ENCODE measurements around the gene RSAD2.
A peak's percentile ranks its signal among the peaks of the same experiment; 100 is the strongest.
"Not testable (repeated sequence)": the region's sequence is repeated elsewhere in the genome, so short reads cannot be mapped to it uniquely, and the experiment has no call there.

RSAD2 gene

GRCh38 chr2:6864923-6865345 lies 12.6 kb upstream of the RSAD2 start:
- DNase-seq (ENCODE audit: low read depth in 3 of 3): no peak

DNA sequence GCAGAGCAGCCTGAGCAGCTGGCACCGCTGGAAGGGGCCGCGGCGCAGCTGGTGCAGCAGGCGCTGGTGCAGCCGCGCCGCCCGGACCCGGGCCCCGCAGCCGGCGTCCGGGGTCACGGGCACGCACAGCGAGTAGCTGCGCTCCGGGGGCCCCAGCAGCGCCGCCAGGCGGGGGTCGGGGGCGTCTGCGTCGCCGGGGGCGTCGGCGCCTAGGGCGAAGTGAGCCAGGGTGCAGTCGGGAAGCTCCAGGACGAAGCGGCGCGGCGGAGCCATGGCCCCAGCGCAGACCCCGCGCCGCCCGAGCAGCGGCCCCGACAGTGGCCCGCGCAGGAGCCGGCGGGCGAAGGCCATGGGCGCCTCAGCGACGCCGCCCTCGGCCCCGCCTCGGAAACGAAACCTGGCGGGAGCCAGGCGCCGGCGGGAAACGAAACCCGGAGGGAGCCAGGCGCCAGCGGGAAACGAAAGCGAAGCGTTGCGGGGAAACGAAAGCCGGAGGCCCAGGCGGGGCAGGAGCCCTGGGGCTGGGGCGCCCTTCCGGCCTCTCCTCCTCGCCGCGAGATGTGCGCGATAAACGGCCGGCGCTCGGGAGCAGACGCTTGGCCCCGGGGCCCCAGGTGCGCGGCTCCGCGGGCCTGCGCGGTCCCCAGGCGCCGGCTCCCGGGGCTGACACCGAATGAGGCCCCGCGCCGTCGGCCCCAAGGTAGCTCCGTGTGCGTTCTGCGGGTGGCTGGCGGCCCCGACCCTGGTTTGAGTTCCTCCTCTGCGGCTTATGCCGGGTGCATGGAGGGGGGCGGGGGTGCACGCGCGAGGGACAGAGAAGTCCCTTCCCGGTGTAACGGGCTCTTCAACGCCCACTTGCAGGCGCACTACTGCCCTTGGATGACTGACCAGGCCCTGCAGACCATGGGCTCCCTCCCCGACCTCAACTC lies 12.0 kb upstream of the RSAD2 start, which contains the start of gene CMPK2:
Gene CMPK2 (minus strand): TSS at position 562 of the 929 bp plus-strand sequence. CDS start 211 bp downstream, at position 351.
- peak; percentile 46 to 76 (median 59) for DNase-seq (ENCODE audit: low read depth in 3 of 3)

DNA sequence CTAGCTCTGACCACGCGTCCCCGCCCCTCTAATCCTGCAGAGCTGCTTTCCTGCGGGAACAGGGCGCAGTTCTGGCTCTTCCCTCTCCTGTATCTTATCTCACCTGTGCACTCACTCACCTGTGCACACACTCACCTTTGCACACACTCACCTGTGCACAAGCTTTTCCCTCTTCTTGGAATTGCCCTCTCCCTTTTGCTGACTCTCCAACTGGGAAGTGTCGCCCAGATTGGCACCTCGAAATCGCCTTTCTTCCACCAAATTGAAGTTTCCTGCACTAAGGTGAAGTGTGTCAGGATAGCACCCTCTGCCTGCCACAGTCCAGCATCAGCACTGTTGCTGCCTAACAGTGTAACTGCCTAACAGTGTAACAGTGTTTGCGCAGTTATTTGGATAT lies 11.3 kb upstream of the RSAD2 start:
- peak in 1 of 3 experiments; percentile 23 for DNase-seq (ENCODE audit: low read depth in 3 of 3)

GRCh38 chr2:6866982-6867381 lies 10.6 kb upstream of the RSAD2 start:
- DNase-seq (ENCODE audit: low read depth in 3 of 3): no peak

DNA sequence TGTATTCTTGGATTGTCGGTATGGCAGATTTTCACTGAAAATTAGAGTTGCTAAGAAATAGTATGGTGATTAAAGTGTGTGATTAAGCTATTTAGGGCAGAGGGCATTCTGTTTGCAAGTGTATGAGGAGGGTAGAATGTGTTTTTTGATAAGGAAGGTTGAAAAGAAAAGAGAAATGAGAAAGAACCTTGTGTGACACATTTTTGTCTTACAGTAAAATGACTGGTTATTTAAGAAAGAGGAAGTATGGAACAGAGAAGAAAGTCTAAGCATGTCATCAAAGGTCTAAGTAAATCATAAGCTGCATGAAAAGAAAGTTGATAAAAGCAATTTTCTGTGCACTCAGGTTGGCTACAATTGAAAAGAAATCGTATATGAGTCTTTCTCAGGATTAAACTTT lies 5.2 kb upstream of the RSAD2 start:
- DNase-seq (ENCODE audit: low read depth in 3 of 3): no peak

- no peak for DNase-seq (ENCODE audit: low read depth in 3 of 3)
Observed at GRCh38 chr2:6874032-6874431, 3.5 kb upstream of the RSAD2 start.

DNA sequence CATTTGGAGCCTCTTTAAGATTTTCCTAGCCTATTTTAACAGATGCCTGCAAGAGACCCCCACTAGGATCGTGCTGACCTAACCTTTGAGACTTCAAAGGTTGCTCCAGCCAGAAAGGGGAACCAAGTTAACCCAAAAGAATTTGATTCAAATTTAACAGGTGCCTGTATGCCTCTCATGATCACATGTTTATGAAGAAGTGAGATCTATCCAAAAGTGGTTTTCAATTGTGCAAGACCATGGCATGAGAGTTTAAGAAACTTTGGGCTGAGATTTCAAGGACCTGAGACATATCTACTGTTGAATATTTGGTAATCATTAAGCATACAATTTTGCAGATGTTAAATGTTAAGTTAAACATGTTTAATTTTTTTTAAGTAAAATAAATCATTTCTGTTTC lies 1.3 kb upstream of the RSAD2 start:
- DNase-seq (ENCODE audit: low read depth in 3 of 3): no peak

- DNase-seq (ENCODE audit: low read depth in 3 of 3): no peak
Observed at GRCh38 chr2:6878549-6878948, 972 bp downstream of the RSAD2 start.

DNA sequence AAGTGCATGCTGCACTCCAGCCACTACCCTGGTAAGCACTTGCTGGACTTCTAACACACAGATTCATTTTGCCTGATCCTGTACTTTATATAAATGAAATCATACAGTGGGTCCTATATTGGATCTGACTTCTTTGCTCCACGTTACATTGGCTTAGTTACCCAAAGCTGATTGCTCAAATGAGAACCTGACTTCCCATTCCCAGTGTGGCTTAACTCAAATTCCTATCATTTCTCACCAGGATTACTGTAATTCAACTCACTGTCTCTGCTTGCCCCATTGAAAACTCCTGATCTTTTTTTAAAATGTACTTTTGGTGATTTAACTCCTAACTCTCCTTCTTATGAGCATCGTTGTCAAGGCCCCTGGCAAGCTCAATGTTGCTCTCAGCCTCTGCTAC lies 1.4 kb downstream of the RSAD2 start:
- DNase-seq (ENCODE audit: low read depth in 3 of 3): no peak

DNA sequence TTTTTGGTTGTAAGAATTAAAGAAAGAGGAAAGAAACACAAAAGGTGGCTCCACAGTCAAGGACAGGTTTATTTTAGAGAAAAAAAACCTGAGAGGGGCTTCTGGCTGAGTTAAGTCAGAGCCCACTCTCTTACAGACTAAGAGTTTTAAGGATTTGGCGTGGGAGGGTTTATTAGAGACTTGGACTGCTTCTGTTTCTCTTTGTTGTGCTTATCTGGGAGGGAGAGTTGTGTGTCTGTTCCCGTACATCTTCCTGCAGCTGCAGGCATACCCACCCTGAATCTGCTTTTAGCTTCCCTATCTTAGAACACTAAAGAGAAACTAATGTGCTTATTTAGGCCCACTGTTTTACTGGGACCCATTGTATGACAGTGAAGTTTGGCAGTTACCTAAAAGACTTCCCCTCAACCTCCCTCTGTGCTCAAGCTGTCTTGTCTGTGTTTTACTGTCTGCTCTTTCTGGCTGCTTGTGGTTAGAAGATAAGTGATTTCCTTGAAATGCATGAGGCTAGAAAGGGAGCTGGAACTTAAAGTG lies 2.7 kb downstream of the RSAD2 start:
- DNase-seq (ENCODE audit: low read depth in 3 of 3): no peak

DNA sequence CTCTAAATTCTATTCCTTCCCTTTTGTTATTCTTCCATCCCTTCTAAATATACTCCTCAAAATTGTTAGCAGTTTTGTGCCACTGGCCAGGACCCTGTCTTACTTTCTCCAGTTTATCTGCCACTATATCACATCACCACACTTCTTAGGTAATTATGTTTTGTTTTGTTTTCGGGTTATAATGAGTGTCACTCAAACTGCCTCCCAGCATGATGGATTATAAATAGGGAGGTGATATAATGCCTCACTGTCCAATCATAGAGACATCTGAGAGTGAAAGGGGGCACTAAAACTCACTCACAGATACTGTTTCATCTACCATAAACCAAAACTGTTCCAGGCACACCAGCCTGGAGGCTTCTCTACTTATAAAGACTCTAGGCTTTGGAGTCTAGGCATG lies 3.5 kb downstream of the RSAD2 start:
- DNase-seq (ENCODE audit: low read depth in 3 of 3): no peak

GRCh38 chr2:6881516-6881915 lies 3.9 kb downstream of the RSAD2 start:
- DNase-seq (ENCODE audit: low read depth in 3 of 3): no peak

- no peak for DNase-seq (ENCODE audit: low read depth in 3 of 3)
Observed at GRCh38 chr2:6883448-6884122, 6.0 kb downstream of the RSAD2 start.

- DNase-seq (ENCODE audit: low read depth in 3 of 3): no peak
Observed at GRCh38 chr2:6885551-6885950, 8.0 kb downstream of the RSAD2 start.

- DNase-seq (ENCODE audit: low read depth in 3 of 3): no peak
Observed at GRCh38 chr2:6885968-6886367, 8.4 kb downstream of the RSAD2 start.

DNA sequence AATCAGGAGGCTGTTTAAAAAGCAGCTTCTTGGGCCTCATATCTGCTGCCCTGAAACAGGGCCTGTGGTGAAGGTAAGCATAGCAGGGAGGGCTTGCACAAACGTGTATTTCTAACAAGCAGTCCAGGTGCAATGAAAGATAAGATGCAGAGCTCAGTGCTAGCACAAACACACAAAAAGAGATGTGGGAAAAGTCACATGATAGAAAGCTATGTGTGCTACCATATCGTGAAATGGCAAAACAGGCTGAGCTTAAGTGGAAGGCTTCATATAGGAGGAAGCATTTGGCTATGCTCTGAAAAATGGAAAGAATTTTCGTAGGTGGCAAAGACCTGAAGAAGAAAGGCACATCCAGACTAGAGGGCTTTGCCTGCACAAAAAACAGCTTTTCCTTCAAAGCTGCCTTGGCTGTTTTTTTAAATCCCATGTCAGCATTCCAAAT lies 10.2 kb downstream of the RSAD2 start:
- DNase-seq (ENCODE audit: low read depth in 3 of 3): no peak

GRCh38 chr2:6888724-6889123 lies 11.1 kb downstream of the RSAD2 start:
- DNase-seq (ENCODE audit: low read depth in 3 of 3): no peak

DNA sequence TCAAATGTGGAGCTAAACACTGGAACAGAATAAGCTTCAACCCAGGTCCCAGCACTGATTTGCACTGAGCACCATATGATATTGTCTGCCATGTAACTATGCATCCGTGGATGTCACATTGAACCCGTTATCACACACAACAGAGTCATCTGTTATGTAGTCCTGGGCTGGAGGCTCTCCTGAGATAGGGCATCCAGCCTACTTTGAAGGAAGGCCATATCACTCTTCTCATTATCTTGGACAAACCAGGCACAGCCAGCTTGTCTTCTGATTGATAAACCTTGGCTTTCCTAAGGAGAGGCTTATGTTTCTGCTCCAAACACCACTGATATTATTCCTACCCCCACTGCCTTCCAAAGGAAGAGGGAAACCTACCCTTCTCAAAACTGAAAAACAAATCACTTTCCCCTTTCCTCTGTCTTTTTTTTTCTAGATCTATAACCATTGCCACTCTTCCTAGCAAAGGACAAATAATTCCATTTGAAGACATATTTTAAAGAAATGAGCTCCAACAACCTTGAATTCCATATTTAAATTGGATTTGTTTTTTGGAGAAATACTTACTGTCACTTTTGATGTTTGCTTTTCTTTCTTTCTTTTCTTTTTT lies 16.4 kb downstream of the RSAD2 start:
- no peak for DNase-seq (ENCODE audit: low read depth in 3 of 3)

GRCh38 chr2:6896930-6897759 lies 19.6 kb downstream of the RSAD2 start:
- no peak for DNase-seq (ENCODE audit: low read depth in 3 of 3)

DNA sequence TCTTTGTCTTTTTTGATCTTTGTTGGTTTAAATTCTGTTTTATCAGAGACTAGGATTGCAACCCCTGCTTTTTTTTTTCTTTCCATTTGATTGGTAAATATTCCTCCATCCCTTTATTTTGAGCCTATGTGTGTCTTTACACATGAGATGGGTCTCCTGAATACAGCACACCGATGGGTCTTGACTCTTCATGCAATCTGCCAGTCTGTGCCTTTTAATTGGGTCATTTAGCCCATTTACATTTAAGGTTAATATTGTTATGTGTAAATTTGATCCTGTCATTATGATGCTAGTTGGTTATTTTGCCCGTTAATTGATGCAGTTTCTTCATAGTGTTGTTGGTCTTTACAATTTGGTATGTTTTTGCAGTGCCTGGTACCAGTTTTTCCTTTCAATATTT lies 25.0 kb downstream of the RSAD2 start:
- DNase-seq (ENCODE audit: low read depth in 3 of 3): not testable (repeated sequence)

DNA sequence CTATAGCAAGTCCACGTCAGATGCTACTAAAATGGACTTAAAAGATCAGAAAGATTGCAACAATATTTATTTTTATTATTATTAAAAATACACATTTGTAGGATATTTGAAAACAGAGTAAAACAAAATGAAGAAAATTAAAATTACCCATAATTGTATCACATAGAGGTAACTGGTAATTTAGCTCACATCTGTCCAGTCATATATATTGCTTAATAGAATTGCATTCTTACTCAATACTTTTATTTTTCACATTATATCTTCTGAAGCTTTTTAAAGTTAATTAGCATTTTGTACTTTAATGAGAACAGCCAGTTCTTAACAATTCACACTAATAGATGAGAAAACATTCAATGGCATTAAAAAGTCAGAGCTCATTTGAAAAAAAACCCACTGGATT lies 28.1 kb downstream of the RSAD2 start:
- DNase-seq (ENCODE audit: low read depth in 3 of 3): no peak

Measured in stimulated activated CD4-positive, alpha-beta T cell treated with anti-CD3 and anti-CD28 coated beads, TNF-alpha, amount 100 ng/mL, for 24 hours (primary cell).